HG03432 (cell line): ENCODE data around the gene LSMEM2.
"Not testable (repeated sequence)": the region's sequence is repeated elsewhere in the genome, so short reads cannot be mapped to it uniquely, and the experiment has no call there.

Source experiments
- ATAC-seq: cut with Tn5 transposase; IDR thresholded peaks from one replicate; pipeline ENCODE4 v1.9.1; 2021; ENCODE audit warnings: mild to moderate bottlenecking, moderate library complexity; ENCODE audit not compliant: unreplicated experiment

The LSMEM2 gene

GRCh38 chr3:50245831-50246516 lies 32.9 kb upstream of the LSMEM2 start:
- peak; percentile 71 for ATAC-seq

- ATAC-seq: peak; percentile 49
Observed at GRCh38 chr3:50246517-50246954, 32.4 kb upstream of the LSMEM2 start.

- ATAC-seq: no peak
Observed at GRCh38 chr3:50248387-50248786, 30.5 kb upstream of the LSMEM2 start.

- ATAC-seq: no peak
Observed at GRCh38 chr3:50249457-50249856, 29.4 kb upstream of the LSMEM2 start.

GRCh38 chr3:50250514-50250913 lies 28.4 kb upstream of the LSMEM2 start:
- no peak for ATAC-seq

- ATAC-seq: no peak
Observed at GRCh38 chr3:50251220-50251619, 27.7 kb upstream of the LSMEM2 start.

- no peak for ATAC-seq
Observed at GRCh38 chr3:50254577-50255250, 24.2 kb upstream of the LSMEM2 start.

GRCh38 chr3:50255251-50255615 lies 23.7 kb upstream of the LSMEM2 start:
- ATAC-seq: no peak

GRCh38 chr3:50256978-50257890 lies 21.7 kb upstream of the LSMEM2 start:
- no peak for ATAC-seq

GRCh38 chr3:50258029-50258680 lies 20.7 kb upstream of the LSMEM2 start:
- no peak for ATAC-seq

GRCh38 chr3:50258979-50259378 lies 19.9 kb upstream of the LSMEM2 start:
- ATAC-seq: no peak

- ATAC-seq: peak; percentile 9
Observed at GRCh38 chr3:50259432-50260026, 19.4 kb upstream of the LSMEM2 start.

GRCh38 chr3:50260027-50260941 lies 18.6 kb upstream of the LSMEM2 start:
- ATAC-seq: peak; percentile 90

- ATAC-seq: no peak
Observed at GRCh38 chr3:50260942-50261441, 17.9 kb upstream of the LSMEM2 start.

GRCh38 chr3:50261505-50261904 lies 17.4 kb upstream of the LSMEM2 start:
- ATAC-seq: no peak

GRCh38 chr3:50262200-50262599 lies 16.7 kb upstream of the LSMEM2 start:
- not testable (repeated sequence) for ATAC-seq

- no peak for ATAC-seq
Observed at GRCh38 chr3:50262778-50263177, 16.1 kb upstream of the LSMEM2 start.

- no peak for ATAC-seq
Observed at GRCh38 chr3:50263478-50264382, 15.2 kb upstream of the LSMEM2 start.
